BJ (cell line): ENCODE results near the gene KCNIP1. TPM values are rescaled to one million over a fixed set of nuclear protein-coding genes. Genes with fewer than 3 reads are reported as not detected.
A peak's percentile ranks its signal among the peaks of the same experiment; 100 is the strongest.

ENCODE experiments used
- CTCF ChIA-PET: fragments of 350-600 bp; formaldehyde crosslinking; extraction: SDS; loops from one replicate; lab custom pipeline; 2021; ENCODE audit warnings: antibody characterized with exemption, inconsistent platforms; lab: Yijun Ruan, JAX
- POLR2A ChIA-PET: fragments of 300-600 bp; sonication (Branson Sonifier 250); formaldehyde crosslinking; extraction: SDS; loops from one replicate; lab custom pipeline; 2021; ENCODE audit warnings: antibody characterized with exemption; lab: Charles Lee
- DNase-seq: peaks from one replicate; pipeline ENCODE4 v3.0.0-alpha.2; 2011; ENCODE audit warnings: low read depth
- H3K27me3 ChIP-seq: 2 replicates; pipeline ENCODE4 v1.6.0; 2011; ENCODE audit warnings: low read length; ENCODE audit not compliant: control insufficient read depth, insufficient read depth
- H3K36me3 ChIP-seq: 2 replicates; pipeline ENCODE4 v1.5.1; 2011; ENCODE audit warnings: low read length; ENCODE audit not compliant: control insufficient read depth, insufficient read depth
- H3K4me3 ChIP-seq: 2 replicates; pipeline ENCODE4 v1.5.1; 2011; ENCODE audit warnings: low read depth, mild to moderate bottlenecking, control low read depth, low read length
- polyA plus RNA-seq: library from polyadenylated mRNA; depleted of rRNA; stranded (reverse); fragments of >200 nt; gene quantifications from 2 replicates; pipeline ENCODE4 v1.2.3, GENCODE V29; 2011
- TF ChIP-seq, protein P1 (sequence below): IDR thresholded peaks from 2 replicates; pipeline ENCODE4 v1.5.1; 2011; ENCODE audit warnings: low read depth, mild to moderate bottlenecking, control low read depth, inconsistent platforms, low read length, moderate library complexity; ENCODE audit not compliant: insufficient read depth

The KCNIP1 gene
- polyA plus RNA-seq, 1 experiment, result not detected

DNA sequence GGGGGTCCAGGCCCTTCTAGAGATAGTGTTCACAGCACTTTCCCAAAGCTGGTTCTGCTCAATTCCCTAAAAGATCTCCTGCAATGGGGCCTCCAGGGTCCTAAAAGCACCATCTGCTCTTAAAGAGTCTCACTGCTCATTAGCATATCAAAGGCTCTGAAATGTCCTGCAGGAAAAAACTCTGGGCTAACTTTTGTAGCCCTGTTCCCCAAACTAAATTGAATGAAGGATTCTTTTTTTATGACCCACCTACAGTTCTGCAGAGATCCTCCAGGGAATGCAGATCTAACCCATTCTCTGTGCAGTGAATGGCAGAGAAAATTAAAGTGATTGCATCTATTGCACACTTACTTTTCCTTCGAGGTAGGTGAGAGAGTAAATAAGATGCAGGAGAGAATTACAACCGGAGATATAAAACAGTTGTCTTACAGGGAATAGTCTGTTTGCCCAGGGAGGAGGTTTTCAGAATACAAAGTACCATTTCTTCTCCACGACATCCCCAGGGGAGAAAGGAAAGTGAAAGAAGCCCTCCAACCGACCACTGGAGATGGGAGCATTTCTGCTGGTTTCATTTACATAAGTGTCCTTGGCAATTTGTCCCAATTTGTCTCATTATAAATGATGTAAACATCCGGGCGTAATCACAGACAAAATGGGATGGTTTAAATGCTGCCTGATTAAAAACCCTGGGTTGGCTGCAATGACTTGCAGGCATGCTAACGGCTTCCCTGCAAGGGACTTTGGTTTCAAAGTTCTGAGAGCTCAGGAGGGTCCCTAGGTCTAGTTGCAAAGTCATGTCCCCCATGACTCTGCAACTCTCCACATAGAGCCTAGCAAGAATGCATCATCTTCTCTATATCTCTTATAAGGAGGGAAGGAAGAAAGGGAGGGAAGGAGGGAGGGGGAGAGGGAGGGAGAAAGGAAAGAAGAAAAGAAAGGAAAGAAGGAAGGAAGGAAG, 114.0 kb downstream of the KCNIP1 start:
- CTCF ChIA-PET, result no interaction called here
- POLR2A ChIA-PET, result no interaction called here
- TF ChIP-seq, protein P1, sequence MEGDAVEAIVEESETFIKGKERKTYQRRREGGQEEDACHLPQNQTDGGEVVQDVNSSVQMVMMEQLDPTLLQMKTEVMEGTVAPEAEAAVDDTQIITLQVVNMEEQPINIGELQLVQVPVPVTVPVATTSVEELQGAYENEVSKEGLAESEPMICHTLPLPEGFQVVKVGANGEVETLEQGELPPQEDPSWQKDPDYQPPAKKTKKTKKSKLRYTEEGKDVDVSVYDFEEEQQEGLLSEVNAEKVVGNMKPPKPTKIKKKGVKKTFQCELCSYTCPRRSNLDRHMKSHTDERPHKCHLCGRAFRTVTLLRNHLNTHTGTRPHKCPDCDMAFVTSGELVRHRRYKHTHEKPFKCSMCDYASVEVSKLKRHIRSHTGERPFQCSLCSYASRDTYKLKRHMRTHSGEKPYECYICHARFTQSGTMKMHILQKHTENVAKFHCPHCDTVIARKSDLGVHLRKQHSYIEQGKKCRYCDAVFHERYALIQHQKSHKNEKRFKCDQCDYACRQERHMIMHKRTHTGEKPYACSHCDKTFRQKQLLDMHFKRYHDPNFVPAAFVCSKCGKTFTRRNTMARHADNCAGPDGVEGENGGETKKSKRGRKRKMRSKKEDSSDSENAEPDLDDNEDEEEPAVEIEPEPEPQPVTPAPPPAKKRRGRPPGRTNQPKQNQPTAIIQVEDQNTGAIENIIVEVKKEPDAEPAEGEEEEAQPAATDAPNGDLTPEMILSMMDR, result no peak
- H3K27me3 ChIP-seq, result no peaks in the 10 kb centered on the region
- no peak for DNase-seq
- H3K4me3 ChIP-seq, result no peak overlapping the region
- no peaks in the 10 kb centered on the region for H3K36me3 ChIP-seq

DNA sequence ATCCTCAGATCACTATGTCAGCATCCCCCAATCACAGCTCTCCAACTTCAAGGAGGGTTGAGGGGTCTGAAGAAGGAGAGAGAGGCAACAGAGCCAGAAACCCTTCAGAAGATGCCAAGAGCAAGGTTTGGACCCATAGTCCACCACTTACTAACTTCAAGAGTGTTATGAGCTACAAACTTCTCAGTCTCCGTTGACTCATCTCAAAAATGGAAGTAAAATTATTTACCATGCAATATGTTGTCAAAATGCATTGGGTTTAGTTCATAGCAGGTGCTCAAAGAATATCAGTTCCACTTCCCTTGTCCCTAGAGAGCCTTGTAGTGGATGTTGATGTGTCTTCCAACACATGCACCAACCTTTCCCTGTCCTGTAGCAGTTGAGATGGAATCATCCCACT, 116.0 kb downstream of the KCNIP1 start:
- ChIA-PET CTCF (interaction anchor here (0.7 to 11.2 kb wide), 5 partner anchors 14 to 351 kb away, joined by 3 to 115 read pairs (median 3); no protein-coding TSS in a partner anchor), POLR2A (no interaction called here)
- no peaks in the 10 kb centered on the region for H3K36me3 ChIP-seq
- DNase-seq, result no peak
- H3K27me3 ChIP-seq, result no peaks in the 10 kb centered on the region
- H3K4me3 ChIP-seq, result no peak overlapping the region
- TF ChIP-seq, protein P1, result no peak

DNA sequence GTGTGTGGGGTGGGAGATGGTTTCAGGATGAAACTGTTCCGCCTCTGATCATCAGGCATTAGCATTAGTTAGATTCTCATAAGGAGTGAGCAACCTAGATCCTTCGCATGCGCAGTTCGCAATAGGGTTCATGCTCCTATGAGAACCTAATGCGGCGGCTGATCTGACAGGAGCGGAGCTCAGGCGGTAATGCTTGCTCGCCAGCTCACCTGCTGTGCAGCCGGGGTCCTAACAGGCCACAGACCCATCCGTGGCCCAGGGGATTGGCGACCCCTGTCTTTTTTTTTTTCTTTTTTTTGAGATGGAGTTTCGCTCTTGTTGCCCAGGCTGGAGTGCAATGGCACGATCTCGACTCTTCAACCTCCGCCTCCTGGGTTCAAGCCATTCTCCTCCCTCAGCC, 119.1 kb downstream of the KCNIP1 start:
- no peaks in the 10 kb centered on the region for H3K36me3 ChIP-seq
- no peak overlapping the region for H3K4me3 ChIP-seq
- POLR2A ChIA-PET, result no interaction called here
- TF ChIP-seq, protein P1, result no peak
- DNase-seq, result no peak
- CTCF ChIA-PET, result interaction anchor here (0.6 to 11.2 kb wide), 7 partner anchors 9 to 196 kb away, joined by 3 to 115 read pairs (median 4); no protein-coding TSS in a partner anchor
- no peaks in the 10 kb centered on the region for H3K27me3 ChIP-seq

DNA sequence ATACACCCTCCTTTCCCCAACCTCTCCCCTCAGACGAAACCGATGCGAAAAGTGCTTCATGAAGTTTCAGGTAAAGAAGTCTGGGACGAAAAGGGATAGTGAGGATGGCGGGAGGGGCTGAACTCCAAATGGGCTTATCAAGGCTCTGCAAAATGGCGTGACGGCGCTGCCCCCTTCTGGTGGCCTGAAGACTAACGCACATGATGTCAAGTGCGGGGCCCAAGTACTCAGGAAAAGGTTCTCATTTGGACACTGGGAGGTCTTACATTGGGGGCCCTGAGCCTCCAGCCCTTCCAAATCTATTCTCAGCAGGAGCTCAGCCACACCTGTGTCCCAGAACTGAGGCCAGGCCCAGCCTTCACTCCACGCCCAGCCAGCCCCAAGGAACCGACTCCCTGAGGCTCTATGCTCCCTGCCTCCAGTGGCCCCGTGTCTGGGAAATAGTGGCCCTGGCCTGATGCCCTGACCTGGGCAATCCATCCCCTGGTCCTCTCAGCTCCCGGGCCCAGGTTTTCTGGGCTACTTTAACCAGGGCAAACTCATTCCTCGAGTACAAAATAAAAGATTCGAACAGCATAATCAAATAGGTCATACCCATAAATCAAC, 119.9 kb downstream of the KCNIP1 start:
- H3K4me3 ChIP-seq, result no peak overlapping the region
- ChIA-PET CTCF (interaction anchor here (0.6 to 11.2 kb wide), 9 partner anchors 10 to 362 kb away, joined by 3 to 115 read pairs (median 4); no protein-coding TSS in a partner anchor), POLR2A (no interaction called here)
- no peaks in the 10 kb centered on the region for H3K36me3 ChIP-seq
- TF ChIP-seq, protein P1, result peak; percentile 71
- no peaks in the 10 kb centered on the region for H3K27me3 ChIP-seq
- DNase-seq, result no peak
